Stimulated activated CD4-positive, alpha-beta T cell treated with anti-CD3 and anti-CD28 coated beads, Interleukin-15, amount 100 ng/mL, for 24 hours (primary cell): ENCODE results near the gene MDM2.
"Not testable (repeated sequence)": the region's sequence is repeated elsewhere in the genome, so short reads cannot be mapped to it uniquely, and the experiment has no call there.

Experiments
- DNase-seq: peaks from one replicate; pipeline ENCODE4 v3.0.0-alpha.2; 2020

The MDM2 gene

GRCh38 chr12:68831751-68832503 lies 23.9 kb downstream of the MDM2 start:
- DNase-seq = no peak

GRCh38 chr12:68832504-68832867 lies 24.5 kb downstream of the MDM2 start:
- no peak for DNase-seq

DNA sequence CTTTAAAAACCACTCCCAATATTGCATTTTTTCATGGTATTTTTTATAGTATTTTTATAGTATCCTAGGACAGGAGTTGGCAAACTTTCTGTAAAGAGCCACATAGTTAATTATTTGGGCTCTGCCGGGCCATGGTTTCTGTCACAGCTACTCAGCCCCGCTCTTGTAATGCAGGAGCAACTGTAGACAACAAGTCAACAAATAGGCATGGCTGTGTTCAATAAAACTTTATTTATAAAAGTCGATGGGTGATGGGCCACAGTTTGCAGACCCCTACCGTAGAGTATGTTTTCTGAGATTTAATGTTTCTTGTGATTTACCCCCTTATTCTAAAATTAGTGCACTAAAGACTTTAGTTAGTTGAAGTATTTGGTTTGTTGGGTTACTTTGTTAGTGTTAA lies 25.5 kb downstream of the MDM2 start:
- DNase-seq = no peak

DNA sequence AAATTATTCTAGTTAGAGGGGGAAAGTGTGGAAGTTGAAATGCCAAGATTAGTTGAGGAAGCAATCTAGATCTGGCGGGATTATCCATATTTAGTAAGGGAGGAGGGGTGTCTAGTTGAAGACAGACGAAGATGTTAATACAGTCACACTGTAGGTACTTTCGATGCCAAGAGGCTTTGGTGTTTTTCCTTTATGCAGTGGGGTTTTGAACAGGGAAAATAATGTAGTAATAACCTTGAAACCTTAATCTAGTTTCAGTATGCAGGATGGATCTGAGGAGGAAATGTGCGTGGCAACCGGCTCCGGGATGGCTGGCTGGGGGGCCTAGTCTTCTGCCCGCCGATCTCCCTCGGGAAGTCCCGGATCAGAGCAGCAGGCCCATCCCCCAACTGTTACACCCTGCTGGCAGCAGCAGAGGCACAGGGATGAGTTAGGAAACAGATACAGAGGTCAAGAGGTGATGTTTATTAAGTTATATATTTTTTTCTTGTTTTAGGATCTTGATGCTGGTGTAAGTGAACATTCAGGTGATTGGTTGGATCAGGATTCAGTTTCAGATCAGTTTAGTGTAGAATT lies 27.4 kb downstream of the MDM2 start:
- no peak for DNase-seq

- DNase-seq = no peak
Measured at GRCh38 chr12:68837215-68837614, 29.2 kb downstream of the MDM2 start.

- no peak for DNase-seq
Measured at GRCh38 chr12:68838046-68838886, 30.3 kb downstream of the MDM2 start.

DNA sequence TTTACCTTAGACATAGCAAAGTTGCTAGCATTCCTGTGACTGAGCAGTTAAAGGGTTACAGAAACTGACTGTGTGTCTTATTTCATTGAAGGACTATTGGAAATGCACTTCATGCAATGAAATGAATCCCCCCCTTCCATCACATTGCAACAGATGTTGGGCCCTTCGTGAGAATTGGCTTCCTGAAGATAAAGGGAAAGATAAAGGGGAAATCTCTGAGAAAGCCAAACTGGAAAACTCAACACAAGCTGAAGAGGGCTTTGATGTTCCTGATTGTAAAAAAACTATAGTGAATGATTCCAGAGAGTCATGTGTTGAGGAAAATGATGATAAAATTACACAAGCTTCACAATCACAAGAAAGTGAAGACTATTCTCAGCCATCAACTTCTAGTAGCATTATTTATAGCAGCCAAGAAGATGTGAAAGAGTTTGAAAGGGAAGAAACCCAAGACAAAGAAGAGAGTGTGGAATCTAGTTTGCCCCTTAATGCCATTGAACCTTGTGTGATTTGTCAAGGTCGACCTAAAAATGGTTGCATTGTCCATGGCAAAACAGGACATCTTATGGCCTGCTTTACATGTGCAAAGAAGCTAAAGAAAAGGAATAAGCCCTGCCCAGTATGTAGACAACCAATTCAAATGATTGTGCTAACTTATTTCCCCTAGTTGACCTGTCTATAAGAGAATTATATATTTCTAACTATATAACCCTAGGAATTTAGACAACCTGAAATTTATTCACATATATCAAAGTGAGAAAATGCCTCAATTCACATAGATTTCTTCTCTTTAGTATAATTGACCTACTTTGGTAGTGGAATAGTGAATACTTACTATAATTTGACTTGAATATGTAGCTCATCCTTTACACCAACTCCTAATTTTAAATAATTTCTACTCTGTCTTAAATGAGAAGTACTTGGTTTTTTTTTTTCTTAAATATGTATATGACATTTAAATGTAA lies 31.5 kb downstream of the MDM2 start:
- DNase-seq = no peak

- not testable (repeated sequence) for DNase-seq
Measured at GRCh38 chr12:68841175-68841574, 33.2 kb downstream of the MDM2 start.

DNA sequence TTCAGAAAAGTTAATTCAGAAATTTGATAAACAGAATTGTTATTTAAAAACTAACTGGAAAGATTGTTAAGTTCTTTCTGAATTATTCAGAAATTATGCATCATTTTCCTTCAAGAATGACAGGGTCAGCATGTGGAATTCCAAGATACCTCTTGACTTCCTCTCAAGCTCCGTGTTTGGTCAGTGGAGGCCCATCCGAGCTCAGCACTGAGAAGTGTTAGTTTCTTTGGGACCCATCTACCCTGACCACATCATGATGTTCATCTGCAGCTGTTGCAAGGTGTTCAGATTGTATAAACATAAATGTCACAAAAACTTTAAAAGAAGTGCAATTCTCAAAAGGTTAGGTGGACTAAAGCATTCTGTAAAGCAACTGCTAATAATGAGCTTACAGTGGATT lies 33.7 kb downstream of the MDM2 start:
- DNase-seq = no peak

- DNase-seq = no peak
Measured at GRCh38 chr12:68842123-68842522, 34.1 kb downstream of the MDM2 start.

- DNase-seq = no peak
Measured at GRCh38 chr12:68842784-68843567, 35.0 kb downstream of the MDM2 start.

GRCh38 chr12:68844318-68844745 lies 36.4 kb downstream of the MDM2 start:
- no peak for DNase-seq

GRCh38 chr12:68844788-68845695 lies 37.1 kb downstream of the MDM2 start:
- no peak for DNase-seq

GRCh38 chr12:68846811-68847210 lies 38.8 kb downstream of the MDM2 start:
- DNase-seq = no peak

DNA sequence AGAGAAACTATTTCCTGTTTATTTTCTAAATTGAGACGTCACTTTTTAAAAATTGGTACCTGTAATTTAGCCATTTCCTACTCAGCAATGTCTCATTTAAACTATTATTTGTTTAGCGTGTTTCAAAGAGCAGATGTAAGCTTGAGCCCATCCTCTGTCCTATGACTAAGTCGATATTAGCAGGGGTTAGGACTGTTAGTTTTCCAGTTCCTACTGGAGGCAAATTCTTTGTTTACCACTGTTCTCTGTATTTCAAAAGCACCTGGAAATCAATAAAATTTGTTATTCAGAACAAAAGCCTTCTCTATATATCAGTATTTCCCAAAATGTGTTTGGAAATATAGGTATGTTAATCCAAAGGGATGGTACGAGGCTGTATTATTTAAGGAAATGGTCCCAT lies 42.4 kb downstream of the MDM2 start:
- DNase-seq = no peak

DNA sequence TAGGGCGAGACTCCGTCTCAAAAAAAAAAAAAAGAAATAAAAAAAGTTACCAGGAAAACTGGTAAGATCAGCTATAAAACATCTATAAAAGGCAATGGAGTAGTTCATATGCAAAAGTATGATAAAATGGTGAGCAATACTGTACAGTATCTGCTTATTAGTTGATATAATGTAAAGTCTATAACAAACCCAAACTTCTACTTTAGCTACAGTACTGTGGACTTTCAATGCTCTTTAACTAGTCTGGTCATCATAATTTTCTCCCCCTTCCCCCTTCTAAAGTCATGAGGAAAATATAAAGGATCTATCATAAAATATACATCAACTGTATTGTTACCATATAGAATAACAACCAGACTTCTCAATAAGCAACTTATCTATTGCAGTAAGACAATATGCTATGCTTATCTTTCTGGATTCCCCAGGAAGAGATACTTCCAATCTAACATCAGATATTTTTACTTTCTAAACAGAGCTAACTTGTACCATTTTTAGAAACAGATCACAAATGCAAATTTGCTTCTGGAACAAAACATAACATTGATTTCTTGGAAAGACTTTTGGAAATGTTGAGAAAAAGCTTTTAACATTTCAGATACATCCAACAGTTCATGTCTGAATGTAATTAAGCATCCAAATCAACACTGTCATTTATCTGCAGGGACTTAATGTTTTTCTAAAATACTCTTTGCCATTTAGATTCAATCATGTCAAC lies 43.8 kb downstream of the MDM2 start:
- no peak for DNase-seq

GRCh38 chr12:68853396-68854077 lies 45.6 kb downstream of the MDM2 start:
- no peak for DNase-seq

DNA sequence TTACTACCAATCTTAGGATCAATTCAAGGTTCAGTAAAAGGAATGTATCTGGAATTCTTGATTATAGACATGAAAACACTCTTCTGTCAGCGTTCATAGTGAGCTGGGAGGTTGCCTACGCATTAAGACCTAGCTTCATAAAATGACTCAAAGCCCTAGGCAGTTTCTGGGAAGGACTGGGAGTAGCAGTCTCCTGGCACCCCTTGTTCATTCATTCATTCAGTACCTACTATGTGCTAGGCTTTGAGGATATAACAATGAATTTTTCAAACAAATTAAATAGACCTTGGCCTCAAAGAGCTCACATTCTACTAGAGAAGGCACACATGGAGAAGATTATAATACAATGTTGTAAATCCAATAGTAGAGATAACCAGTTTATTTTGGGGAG lies 46.1 kb downstream of the MDM2 start:
- DNase-seq = no peak

DNA sequence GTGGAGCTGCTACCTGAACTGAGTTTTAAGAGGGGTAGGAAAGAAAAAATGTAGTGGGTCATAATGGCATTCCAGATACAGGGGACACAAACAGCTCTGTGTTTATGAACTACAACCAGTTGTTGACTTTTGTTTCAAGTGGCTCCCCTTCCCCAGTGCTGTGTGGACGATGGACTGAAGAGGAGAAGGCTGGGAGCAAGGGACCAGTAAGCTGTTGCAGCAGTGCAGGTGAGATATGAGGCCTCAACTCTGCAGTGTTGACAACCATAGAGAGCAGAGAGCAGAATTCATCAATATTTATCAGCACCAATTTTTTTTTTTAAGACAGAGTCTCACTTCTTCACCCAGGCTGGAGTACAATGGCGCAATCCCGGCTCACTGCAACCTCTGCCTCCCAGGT lies 46.6 kb downstream of the MDM2 start:
- no peak for DNase-seq

DNA sequence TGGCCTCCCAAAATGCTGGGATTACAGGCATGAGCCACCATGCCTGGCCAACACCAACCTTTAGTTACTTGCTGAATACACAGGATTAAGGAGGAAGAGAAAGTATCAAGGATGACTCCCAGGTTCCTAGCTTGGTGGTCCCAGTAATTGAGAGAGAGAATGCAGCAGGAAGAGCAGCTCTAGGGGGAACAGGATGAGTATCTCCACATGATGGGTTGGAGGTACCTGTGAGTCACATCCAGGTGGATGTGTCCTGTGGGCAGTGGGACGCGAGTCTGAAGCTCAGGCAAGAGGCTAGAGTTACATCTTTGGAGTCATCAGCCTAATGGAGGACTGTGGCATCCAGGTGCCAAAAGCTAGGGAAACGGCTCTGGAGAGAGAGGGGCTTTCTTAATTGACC lies 47.1 kb downstream of the MDM2 start:
- DNase-seq = no peak
